Motor neuron (in vitro differentiated cells): Measurements from ENCODE around the gene PTPN5. TPM values are rescaled to one million over a fixed set of nuclear protein-coding genes. Genes with fewer than 3 reads are reported as not detected.
"Not testable (repeated sequence)": the region's sequence is repeated elsewhere in the genome, so short reads cannot be mapped to it uniquely, and the experiment has no call there.

Source experiments
- ATAC-seq, 8 experiments: fragments of 200-7000 bp; cut with Tn5 transposase; replicated peaks in 6 of 8; 2 replicates each; pipeline ENCODE4 v1.8.0; 2021; ENCODE audit warnings: mild to moderate bottlenecking in 8 of 8, moderate library complexity in 8 of 8
- H3K27ac ChIP-seq, 2 donors: fragments of 250-450 bp; sonication (Bioruptor Pico); 2 replicates each; pipeline ENCODE4 v1.9.0; 2021; ENCODE audit warnings: antibody characterized with exemption in 2 of 2, mild to moderate bottlenecking in 2 of 2, moderate library complexity in 1 of 2
- H3K4me1 ChIP-seq, 2 donors: fragments of 250-450 bp; sonication (Bioruptor Pico); replicated peaks in 1 of 2; 2 replicates each; pipeline ENCODE4 v1.6.1; 2021; ENCODE audit warnings: antibody characterized with exemption in 2 of 2, mild to moderate bottlenecking in 2 of 2, moderate library complexity in 1 of 2
- H3K4me3 ChIP-seq, 5 donors: fragments of 250-450 bp; sonication (Bioruptor Pico); 2 replicates each; pipeline ENCODE4 v1.9.0; 2021; ENCODE audit warnings: antibody characterized with exemption in 5 of 5, mild to moderate bottlenecking in 5 of 5, moderate library complexity in 4 of 5
- whole genome bisulfite sequencing, 10 experiments: fragments of 450-650 bp; shearing (Covaris generic); methylation state at CpG; one replicate each; pipeline ENCODE4 v1.0.0; 2022; 5-methylcytosine and 5-hydroxymethylcytosine counted together
- in situ Hi-C, 9 experiments: fragments of 400-800 bp; cut with MboI; loops; one replicate each; pipeline ENCODE4 v1.15.0; 2021; ENCODE audit warnings: low sequenced_read_pairs in 9 of 9, low pct_unique_long_range_greater_than_20kb in 2 of 9; ENCODE audit not compliant: unreplicated experiment in 9 of 9
- total RNA-seq, 8 experiments: library from RNA; unstranded; fragments of 300-600 nt; gene quantifications; 2 replicates each; pipeline versions ENCODE4 v1.2.3 to v1.2.4, GENCODE V29; 2022

PTPN5 gene
- total RNA-seq, 8 experiments from 2014 or later, result 0.15 to 22.2 (median 6.1) TPM

- H3K4me3 ChIP-seq, result no peak overlapping the region
- no peak overlapping the region for H3K27ac ChIP-seq
- in situ Hi-C loops, result no loop called here
- peak in 1 of 8 experiments; percentile 0 for ATAC-seq
- H3K4me1 ChIP-seq, result peaks cover 0 to 9% of the 10 kb centered on the region in 2 donors
- no CpG with 5 or more reads among the region's 1 CpG for WGBS, 10 experiments
Observed at GRCh38 chr11:18700375-18700774, 91.2 kb downstream of the PTPN5 start.

GRCh38 chr11:18699848-18700261 lies 91.7 kb downstream of the PTPN5 start:
- H3K27ac ChIP-seq, result no peak overlapping the region
- in situ Hi-C loops, result no loop called here
- peak overlapping the region in 2 of 5 donors; percentile 75 to 93 for H3K4me3 ChIP-seq

GRCh38 chr11:18699269-18699596 lies 92.4 kb downstream of the PTPN5 start:
- H3K4me3 ChIP-seq, result peak overlapping the region; percentile 46 to 96 (median 75)
- ATAC-seq, result no peak
- peaks cover 0 to 9% of the 10 kb centered on the region in 2 donors for H3K4me1 ChIP-seq
- in situ Hi-C loops, result no loop called here
- WGBS, 10 experiments, result 3 to 60% (median 17%) methylated on average over 1 to 6 of the region's 9 CpGs; no CpG with 5 or more reads in 7 of the 10 experiments
- H3K27ac ChIP-seq, result no peak overlapping the region

More at GRCh38 chr11:18699848-18700261, 91.7 kb downstream of the PTPN5 start:
- peaks cover 0 to 9% of the 10 kb centered on the region in 2 donors for H3K4me1 ChIP-seq
- WGBS, 10 experiments, result 0 to 100% (median 50%) methylated on average over 1 to 2 of the region's 3 CpGs; no CpG with 5 or more reads in 3 of the 10 experiments
- peak in 1 of 8 experiments; percentile 0 for ATAC-seq

- peak within 1 kb of the TSS; percentile 46 to 96 (median 75) for H3K4me3 ChIP-seq
- whole genome bisulfite sequencing, 10 experiments, result 0% methylated on average over 3 to 5 of the region's 98 CpGs; no CpG with 5 or more reads in 7 of the 10 experiments
- in situ Hi-C loops, result no loop called here
- peak; percentile 71 to 95 (median 91) for ATAC-seq
- H3K4me1 ChIP-seq, result peaks cover 0 to 9% of the 10 kb centered on the region in 2 donors
- H3K27ac ChIP-seq, result peak within 1 kb of the TSS; percentile 71 to 77
Observed at GRCh38 chr11:18698341-18699268, 93.0 kb downstream of the PTPN5 start, which contains the start of gene TMEM86A. Gene TMEM86A, plus strand, starts transcription at chr11:18698779. Its CDS starts 108 bp downstream, at chr11:18698887.

GRCh38 chr11:18697576-18697975 lies 94.0 kb downstream of the PTPN5 start:
- H3K27ac ChIP-seq, result no peak overlapping the region
- peaks cover 0 to 9% of the 10 kb centered on the region in 2 donors for H3K4me1 ChIP-seq
- 50 to 100% (median 90%) methylated on average over 1 to 4 of the region's 4 CpGs; no CpG with 5 or more reads in 3 of the 10 experiments for WGBS, 10 experiments
- ATAC-seq, result no peak
- H3K4me3 ChIP-seq, result no peak overlapping the region
- in situ Hi-C loops, result no loop called here

GRCh38 chr11:18696638-18697225 lies 94.9 kb downstream of the PTPN5 start:
- no peak overlapping the region for H3K27ac ChIP-seq
- ATAC-seq, result peak in 2 of 8 experiments; percentile 1 to 3
- in situ Hi-C loops, result no loop called here
- WGBS, 10 experiments, result 65 to 100% (median 89%) methylated on average over 1 to 2 of the region's 2 CpGs; no CpG with 5 or more reads in 5 of the 10 experiments
- no peak overlapping the region for H3K4me3 ChIP-seq
- H3K4me1 ChIP-seq, result peaks cover 0 to 9% of the 10 kb centered on the region in 2 donors

- no peak overlapping the region for H3K27ac ChIP-seq
- no peak overlapping the region for H3K4me3 ChIP-seq
- peaks cover 0 to 2% of the 10 kb centered on the region in 2 donors for H3K4me1 ChIP-seq
- WGBS, 10 experiments, result 49 to 100% (median 73%) methylated on average over 1 to 8 of the region's 9 CpGs; no CpG with 5 or more reads in 2 of the 10 experiments
- ATAC-seq, result peak in 1 of 8 experiments; percentile 4
- in situ Hi-C loops, result no loop called here
Observed at GRCh38 chr11:18692941-18693760, 98.4 kb downstream of the PTPN5 start.

- in situ Hi-C loops, H3K27ac ChIP-seq, H3K4me3 ChIP-seq, H3K4me1 ChIP-seq: not testable (repeated sequence)
- peak; percentile 15 to 86 (median 72) for ATAC-seq
- whole genome bisulfite sequencing, 10 experiments, result 55 to 100% (median 76%) methylated on average over 1 to 4 of the region's 4 CpGs; no CpG with 5 or more reads in 2 of the 10 experiments
Observed at GRCh38 chr11:18691467-18692140, 100.0 kb downstream of the PTPN5 start.

GRCh38 chr11:18684267-18684666 lies 107.3 kb downstream of the PTPN5 start:
- 50 to 100% (median 80%) methylated on average over 1 of the region's 1 CpG; no CpG with 5 or more reads in 5 of the 10 experiments for WGBS, 10 experiments
- Histone ChIP-seq H3K27ac (no peak overlapping the region), H3K4me1 (no peaks in the 10 kb centered on the region), H3K4me3 (no peak overlapping the region)
- ATAC-seq, result no peak
- in situ Hi-C loops, result no loop called here

GRCh38 chr11:18682466-18682865 lies 109.1 kb downstream of the PTPN5 start:
- ATAC-seq, result peak in 4 of 8 experiments; percentile 51 to 98 (median 95)
- in situ Hi-C loops, result no loop called here
- Histone ChIP-seq H3K4me3 (no peak overlapping the region), H3K27ac (no peak overlapping the region), H3K4me1 (no peaks in the 10 kb centered on the region)
- WGBS, 10 experiments, result 0 to 83% (median 33%) methylated on average over 1 to 3 of the region's 3 CpGs; no CpG with 5 or more reads in 3 of the 10 experiments

GRCh38 chr11:18681949-18682348 lies 109.6 kb downstream of the PTPN5 start:
- ATAC-seq, in situ Hi-C loops, H3K27ac ChIP-seq, H3K4me1 ChIP-seq, H3K4me3 ChIP-seq: not testable (repeated sequence)
- WGBS, 10 experiments, result 60 to 100% methylated on average over 1 of the region's 1 CpG; no CpG with 5 or more reads in 8 of the 10 experiments
